ENCODE results near the gene SUGCT. TPM values are rescaled to one million over a fixed set of nuclear protein-coding genes. Genes with fewer than 3 reads are reported as not detected.

SUGCT gene
- total and polyA plus RNA-seq, 9 of the 15 experiments (the other 6 are each of a cell fraction or from before 2014, with no cell fraction given): 0.58 to 2.5 (median 1.4) TPM

DNA sequence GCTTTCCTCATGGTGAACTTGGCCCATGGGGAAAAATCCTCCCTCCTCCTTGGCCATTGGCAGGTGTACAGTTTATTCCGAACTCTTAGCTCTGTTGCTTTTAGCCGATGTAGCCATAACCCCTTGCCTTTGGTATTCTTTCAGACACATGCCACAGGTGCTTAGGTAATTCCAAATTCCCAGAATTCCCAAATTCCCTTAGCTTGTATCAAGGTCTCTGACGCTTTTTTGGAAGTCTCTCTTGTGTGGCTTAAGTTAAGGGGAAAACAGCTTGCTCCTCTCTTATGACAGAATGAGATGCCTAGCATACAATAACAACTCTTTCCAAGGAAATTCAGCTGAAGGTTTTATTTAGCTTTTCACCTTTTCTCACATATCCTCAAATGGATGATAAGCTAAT lies 68.0 kb downstream of the SUGCT start (continued):
- TF ChIP-seq, protein P1, sequence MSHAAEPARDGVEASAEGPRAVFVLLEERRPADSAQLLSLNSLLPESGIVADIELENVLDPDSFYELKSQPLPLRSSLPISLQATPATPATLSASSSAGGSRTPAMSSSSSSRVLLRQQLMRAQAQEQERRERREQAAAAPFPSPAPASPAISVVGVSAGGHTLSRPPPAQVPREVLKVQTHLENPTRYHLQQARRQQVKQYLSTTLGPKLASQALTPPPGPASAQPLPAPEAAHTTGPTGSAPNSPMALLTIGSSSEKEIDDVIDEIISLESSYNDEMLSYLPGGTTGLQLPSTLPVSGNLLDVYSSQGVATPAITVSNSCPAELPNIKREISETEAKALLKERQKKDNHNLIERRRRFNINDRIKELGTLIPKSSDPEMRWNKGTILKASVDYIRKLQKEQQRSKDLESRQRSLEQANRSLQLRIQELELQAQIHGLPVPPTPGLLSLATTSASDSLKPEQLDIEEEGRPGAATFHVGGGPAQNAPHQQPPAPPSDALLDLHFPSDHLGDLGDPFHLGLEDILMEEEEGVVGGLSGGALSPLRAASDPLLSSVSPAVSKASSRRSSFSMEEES (CRISPR knock-in tag; IDR thresholded peaks at IDR 0.05): no peak
- TF ChIP-seq MYNN (IDR thresholded peaks at IDR 0.05) (no peak), MYNN (CRISPR knock-in tag; IDR thresholded peaks at IDR 0.05) (no peak), ZNF232 (CRISPR knock-in tag; IDR thresholded peaks at IDR 0.05) (no peak), RB1 (IDR thresholded peaks at IDR 0.05; ENCODE audit: low read depth) (no peak), ESRRB (CRISPR knock-in tag; IDR thresholded peaks at IDR 0.05; ENCODE audit: borderline replicate concordance) (no peak), TCFL5 (CRISPR knock-in tag; conservative IDR thresholded peaks at IDR 0.05) (no peak), ETV6 (IDR thresholded peaks at IDR 0.05; ENCODE audit: borderline replicate concordance in 1 of 2, low read depth in 2 of 2, low read length in 1 of 2) (no peak), ETV6 (CRISPR knock-in tag; IDR thresholded peaks at IDR 0.05; ENCODE audit: borderline replicate concordance) (no peak)

DNA sequence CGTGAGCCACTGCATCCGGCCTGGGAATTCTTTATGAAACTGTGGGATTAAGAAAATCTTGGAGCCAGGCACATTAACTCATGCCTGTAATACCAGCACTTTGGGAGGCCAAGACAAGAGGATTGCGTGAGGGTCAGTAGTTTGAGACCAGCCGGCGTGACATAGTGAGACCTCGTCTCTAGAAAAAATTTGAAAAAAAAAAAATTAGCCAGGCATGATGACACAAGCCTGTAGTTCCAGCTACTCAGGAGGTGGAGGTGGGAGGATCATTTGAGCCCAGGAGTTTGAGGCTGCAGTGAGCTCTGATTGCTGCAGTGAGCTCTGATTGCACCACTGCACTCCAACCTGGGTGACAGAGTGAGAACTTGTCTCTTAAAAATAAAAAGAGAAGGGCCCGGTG lies 69.8 kb downstream of the SUGCT start:
- Histone ChIP-seq H3K36me3 (ENCODE audit: control insufficient read depth, insufficient read depth, low read length) (no peaks in the 10 kb centered on the region), H3K79me2 (ENCODE audit: control insufficient read depth, insufficient read depth, low read length) (no peaks in the 10 kb centered on the region), H3K4me2 (ENCODE audit: insufficient read depth, low read length) (no peak overlapping the region), H3K4me3 (no peak overlapping the region), H3K9me1 (ENCODE audit: control insufficient read depth, insufficient read depth, low read length) (no peaks in the 10 kb centered on the region), H3K4me1 (replicated peaks in 1 of 2; ENCODE audit: control insufficient read depth in 2 of 2, insufficient read depth in 2 of 2, low read length in 2 of 2) (no peaks in the 10 kb centered on the region; a peak in 1 of 5 replicates), H3K27me3 (ENCODE audit: control insufficient read depth in 2 of 2, insufficient read depth in 2 of 2, low read length in 2 of 2) (peaks cover 0 to 7% of the 10 kb centered on the region in 2 experiments; a peak in 1 of 5 replicates), H3K27ac (ENCODE audit: extremely low read depth, low read depth, low read length) (no peak overlapping the region), H2AFZ (ENCODE audit: low read depth, low read length) (no peak overlapping the region), H4K20me1 (replicated peaks; ENCODE audit: control insufficient read depth, insufficient read depth, low read length) (no peaks in the 10 kb centered on the region), H3K9ac (ENCODE audit: insufficient read depth in 1 of 2, low read depth in 2 of 2, low read length in 2 of 2) (no peak overlapping the region), H3K9me3 (replicated peaks; ENCODE audit: control insufficient read depth, insufficient read depth, low read depth, low read length) (no peaks in the 10 kb centered on the region)
- TF ChIP-seq DMBX1 (CRISPR knock-in tag; IDR thresholded peaks at IDR 0.05; ENCODE audit: borderline replicate concordance) (no peak), EP400 (IDR thresholded peaks at IDR 0.05) (no peak), IRF2 (CRISPR knock-in tag; IDR thresholded peaks at IDR 0.05) (no peak), ZNF24 (IDR thresholded peaks at IDR 0.05) (no peak), PTBP1 (IDR thresholded peaks at IDR 0.05; ENCODE audit: low read depth, low read length) (no peak), ZNF311 (CRISPR knock-in tag; IDR thresholded peaks at IDR 0.05) (no peak), EWSR1 (IDR thresholded peaks at IDR 0.05; ENCODE audit: borderline replicate concordance, low read depth, partially characterized antibody) (no peak), RB1 (IDR thresholded peaks at IDR 0.05; ENCODE audit: low read depth) (no peak), SREBF2 (CRISPR knock-in tag; IDR thresholded peaks at IDR 0.05) (no peak)
- FAIRE-seq: no peak
- no peak for DNase-seq (ENCODE audit: extremely low read depth in 1 of 4, low spot score in 3 of 4)
- ChIA-PET POLR2A (no interaction called here), CTCF (ENCODE audit: low intra/inter-chr PET ratio) (no interaction called here)
- no TSS peak for BruUV-seq (replicated peaks)
- 9% methylated on average over 7 of the region's 7 CpGs for WGBS (ENCODE audit: insufficient coverage, low coverage, missing lambda C conversion rate)
- intact Hi-C loops (cut with micrococcal nuclease) (no loop called here), in situ Hi-C loops (cut with MboI) (no loop called here)
- no peak for ATAC-seq

Data from K562 (cell line).